ENCODE results near the gene C1orf226. TPM values are rescaled to one million over a fixed set of nuclear protein-coding genes. Genes with fewer than 3 reads are reported as not detected.

C1orf226 gene
- total RNA-seq, 2 experiments from 2014 or later: not detected

DNA sequence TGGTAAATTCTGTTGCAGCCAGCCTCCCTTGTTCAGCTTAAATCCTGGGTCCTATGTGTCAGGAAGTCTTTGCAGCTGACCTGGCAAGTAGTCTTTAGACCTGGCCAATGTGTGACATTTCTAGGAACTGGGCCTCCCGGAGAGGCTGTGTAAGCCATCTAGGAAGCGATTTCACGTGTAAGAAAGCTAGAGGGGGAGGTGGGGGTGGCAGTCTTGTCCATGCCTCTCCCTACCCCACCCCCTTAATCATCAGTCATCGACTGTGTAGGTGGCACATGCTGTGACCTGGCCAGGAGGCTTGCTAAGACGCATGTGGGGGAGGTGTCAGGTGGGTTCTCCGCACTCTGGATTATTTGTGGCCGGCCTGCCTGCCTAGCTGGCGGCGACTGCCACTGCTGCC is 8.4 kb downstream of the C1orf226 start:
- Histone ChIP-seq H3K4me1 (ENCODE audit: insufficient read depth, low read length) (no peaks in the 10 kb centered on the region), H3K27ac (ENCODE audit: low read depth in 1 of 2, low read length in 2 of 2) (no peak overlapping the region), H3K9me3 (ENCODE audit: control insufficient read depth in 1 of 2, insufficient read depth in 1 of 2, low read length in 2 of 2) (no peaks in the 10 kb centered on the region), H3K36me3 (ENCODE audit: insufficient read depth, low read length) (no peaks in the 10 kb centered on the region), H3K27me3 (ENCODE audit: control insufficient read depth in 1 of 2, insufficient read depth in 2 of 2, low read length in 2 of 2) (peaks cover 0 to 6% of the 10 kb centered on the region in 2 experiments), H3K4me3 (ENCODE audit: low read length) (no peak overlapping the region)
- H3K4me1 Mint-ChIP-seq (ENCODE audit: low read depth): no peaks in the 10 kb centered on the region
- H3K27me3 Mint-ChIP-seq: peaks cover 27% of the 10 kb centered on the region
- intact Hi-C loops (cut with DNase I, micrococcal nuclease): loop anchor here in 1 of 2 experiments (5.0 kb wide), 1 partner anchor 598 kb away; no protein-coding TSS in a partner anchor
- ChIA-PET CTCF (no interaction called here), POLR2A (no interaction called here)
- no peak for ATAC-seq (ENCODE audit: poor library complexity)
- no peak for DNase-seq
- TF ChIP-seq, protein P1, sequence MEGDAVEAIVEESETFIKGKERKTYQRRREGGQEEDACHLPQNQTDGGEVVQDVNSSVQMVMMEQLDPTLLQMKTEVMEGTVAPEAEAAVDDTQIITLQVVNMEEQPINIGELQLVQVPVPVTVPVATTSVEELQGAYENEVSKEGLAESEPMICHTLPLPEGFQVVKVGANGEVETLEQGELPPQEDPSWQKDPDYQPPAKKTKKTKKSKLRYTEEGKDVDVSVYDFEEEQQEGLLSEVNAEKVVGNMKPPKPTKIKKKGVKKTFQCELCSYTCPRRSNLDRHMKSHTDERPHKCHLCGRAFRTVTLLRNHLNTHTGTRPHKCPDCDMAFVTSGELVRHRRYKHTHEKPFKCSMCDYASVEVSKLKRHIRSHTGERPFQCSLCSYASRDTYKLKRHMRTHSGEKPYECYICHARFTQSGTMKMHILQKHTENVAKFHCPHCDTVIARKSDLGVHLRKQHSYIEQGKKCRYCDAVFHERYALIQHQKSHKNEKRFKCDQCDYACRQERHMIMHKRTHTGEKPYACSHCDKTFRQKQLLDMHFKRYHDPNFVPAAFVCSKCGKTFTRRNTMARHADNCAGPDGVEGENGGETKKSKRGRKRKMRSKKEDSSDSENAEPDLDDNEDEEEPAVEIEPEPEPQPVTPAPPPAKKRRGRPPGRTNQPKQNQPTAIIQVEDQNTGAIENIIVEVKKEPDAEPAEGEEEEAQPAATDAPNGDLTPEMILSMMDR (IDR thresholded peaks at IDR 0.05): no peak
- no peaks in the 10 kb centered on the region for H3K9me3 Mint-ChIP-seq
- H3K36me3 Mint-ChIP-seq (ENCODE audit: low read depth): no peaks in the 10 kb centered on the region
- no peak overlapping the region for H3K27ac Mint-ChIP-seq
- no peak overlapping the region for H3K4me3 Mint-ChIP-seq

DNA sequence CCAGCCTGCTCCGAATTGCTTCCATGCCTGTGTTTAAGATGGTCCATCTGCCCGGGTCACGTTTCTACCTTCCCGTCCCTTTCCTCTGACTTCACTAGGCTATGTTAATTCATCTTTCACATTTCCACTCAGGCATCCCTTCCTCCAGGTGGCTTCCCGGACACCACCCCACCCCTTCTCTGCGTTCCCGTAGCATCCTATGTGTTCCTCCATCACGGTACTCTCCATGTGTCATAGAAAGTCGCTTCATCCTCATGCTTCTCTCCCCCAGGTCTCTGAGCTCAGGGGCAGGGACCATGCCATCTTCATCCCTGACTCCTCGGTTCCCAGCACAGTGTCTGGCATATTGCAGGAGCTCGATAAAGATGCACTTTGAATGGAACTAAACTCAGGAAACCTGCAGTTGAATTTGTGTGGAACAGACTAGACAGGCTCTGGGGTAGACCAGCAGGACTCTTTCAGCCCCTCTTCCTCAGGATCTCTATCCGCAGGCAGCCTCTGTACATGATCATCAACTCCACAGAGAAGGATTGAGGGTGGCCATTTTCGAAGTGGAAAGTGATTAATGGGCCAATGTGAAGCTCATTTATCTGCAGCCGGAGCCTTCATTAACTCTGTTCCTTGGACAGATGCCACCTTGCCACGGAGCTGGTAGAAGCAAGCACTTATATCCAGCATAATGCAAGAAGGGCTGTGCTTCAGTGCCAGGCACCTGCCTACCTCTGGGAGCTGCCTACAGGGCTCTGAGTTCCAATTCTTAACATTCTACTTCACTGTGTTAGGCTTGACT is 9.1 kb downstream of the C1orf226 start:
- H3K27ac Mint-ChIP-seq: no peak overlapping the region
- no peaks in the 10 kb centered on the region for H3K9me3 Mint-ChIP-seq
- no peaks in the 10 kb centered on the region for H3K36me3 Mint-ChIP-seq (ENCODE audit: low read depth)
- Histone ChIP-seq H3K27ac (ENCODE audit: low read depth in 1 of 2, low read length in 2 of 2) (no peak overlapping the region), H3K36me3 (ENCODE audit: insufficient read depth, low read length) (no peaks in the 10 kb centered on the region), H3K4me1 (ENCODE audit: insufficient read depth, low read length) (no peaks in the 10 kb centered on the region), H3K4me3 (ENCODE audit: low read length) (no peak overlapping the region), H3K9me3 (ENCODE audit: control insufficient read depth in 1 of 2, insufficient read depth in 1 of 2, low read length in 2 of 2) (no peaks in the 10 kb centered on the region), H3K27me3 (ENCODE audit: control insufficient read depth in 1 of 2, insufficient read depth in 2 of 2, low read length in 2 of 2) (peaks cover 0 to 6% of the 10 kb centered on the region in 2 experiments)
- H3K27me3 Mint-ChIP-seq: peaks cover 27% of the 10 kb centered on the region
- no peaks in the 10 kb centered on the region for H3K4me1 Mint-ChIP-seq (ENCODE audit: low read depth)
- ChIA-PET POLR2A (no interaction called here), CTCF (no interaction called here)
- ATAC-seq (ENCODE audit: poor library complexity) (no peak), DNase-seq (no peak)
- H3K4me3 Mint-ChIP-seq: no peak overlapping the region
- intact Hi-C loops (cut with DNase I, micrococcal nuclease): loop anchor here in 1 of 2 experiments (1.0 to 5.0 kb wide), 2 partner anchors 335 to 598 kb away; no protein-coding TSS in a partner anchor
- TF ChIP-seq, protein P1 (IDR thresholded peaks at IDR 0.05): no peak

DNA sequence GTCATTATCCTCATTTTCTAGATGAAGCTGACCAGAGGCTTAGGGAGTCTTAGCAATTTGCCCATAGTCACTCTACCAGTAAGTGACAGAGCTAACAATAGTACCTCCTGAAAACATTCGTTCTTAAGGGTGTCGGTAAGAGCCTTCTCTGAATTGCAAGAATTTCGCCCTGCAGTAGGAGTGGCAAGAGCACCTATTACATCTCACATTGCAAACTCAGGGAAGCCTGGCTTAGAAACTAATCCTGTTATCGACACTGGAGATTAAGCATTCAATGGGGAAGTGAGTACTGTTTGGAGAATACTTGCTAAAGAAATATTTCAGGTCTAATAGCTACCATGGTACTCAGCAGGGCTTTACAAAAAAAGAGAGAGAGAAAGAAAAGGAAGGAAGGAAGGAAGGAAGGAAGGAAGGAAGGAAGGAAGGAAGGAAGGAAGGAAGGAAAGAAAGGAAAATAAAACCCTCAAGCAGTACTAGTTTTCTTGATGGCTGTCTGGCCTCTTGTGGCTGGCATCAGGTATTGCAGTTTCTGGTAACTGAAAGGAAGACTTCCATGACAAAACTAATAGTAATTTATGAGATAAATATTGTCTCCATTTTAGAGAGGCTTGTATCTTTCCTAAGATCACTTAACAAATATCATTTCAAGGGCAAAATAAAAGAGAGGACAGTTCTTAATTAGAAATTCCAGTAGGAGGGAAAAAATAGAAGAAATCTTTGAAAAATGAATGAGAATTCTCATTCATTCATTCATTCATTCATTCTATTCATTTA is 10.4 kb downstream of the C1orf226 start:
- TF ChIP-seq, protein P1 (IDR thresholded peaks at IDR 0.05): peak; percentile 68
- ChIA-PET CTCF (no interaction called here), POLR2A (no interaction called here)
- peaks cover 37% of the 10 kb centered on the region for H3K27me3 Mint-ChIP-seq
- intact Hi-C loops (cut with DNase I, micrococcal nuclease): loop anchor here (1.0 to 5.0 kb wide), 3 partner anchors 336 to 600 kb away; no protein-coding TSS in a partner anchor
- no peak overlapping the region for H3K4me3 Mint-ChIP-seq
- Histone ChIP-seq H3K27ac (ENCODE audit: low read depth in 1 of 2, low read length in 2 of 2) (no peak overlapping the region), H3K36me3 (ENCODE audit: insufficient read depth, low read length) (no peaks in the 10 kb centered on the region), H3K27me3 (ENCODE audit: control insufficient read depth in 1 of 2, insufficient read depth in 2 of 2, low read length in 2 of 2) (peaks cover 4 to 13% of the 10 kb centered on the region in 2 experiments), H3K4me1 (ENCODE audit: insufficient read depth, low read length) (no peaks in the 10 kb centered on the region), H3K9me3 (ENCODE audit: control insufficient read depth in 1 of 2, insufficient read depth in 1 of 2, low read length in 2 of 2) (no peaks in the 10 kb centered on the region), H3K4me3 (ENCODE audit: low read length) (no peak overlapping the region)
- H3K9me3 Mint-ChIP-seq: no peaks in the 10 kb centered on the region
- H3K27ac Mint-ChIP-seq: no peak overlapping the region
- H3K4me1 Mint-ChIP-seq (ENCODE audit: low read depth): no peaks in the 10 kb centered on the region
- H3K36me3 Mint-ChIP-seq (ENCODE audit: low read depth): no peaks in the 10 kb centered on the region
- ATAC-seq (ENCODE audit: poor library complexity): no peak
- DNase-seq: peak in 4 of 14 experiments; percentile 15 to 38 (median 26)

Measured in CD4-positive, alpha-beta T cell (primary cell).